HG03045 (cell line): Measurements from ENCODE around the gene UBL5.
A peak's percentile ranks its signal among the peaks of the same experiment; 100 is the strongest.
"Not testable (repeated sequence)": the region's sequence is repeated elsewhere in the genome, so short reads cannot be mapped to it uniquely, and the experiment has no call there.

Source experiments
- ATAC-seq: cut with Tn5 transposase; IDR thresholded peaks from one replicate; pipeline ENCODE4 v1.9.1; 2021; ENCODE audit warnings: mild to moderate bottlenecking, moderate library complexity; ENCODE audit not compliant: unreplicated experiment

Gene UBL5

DNA sequence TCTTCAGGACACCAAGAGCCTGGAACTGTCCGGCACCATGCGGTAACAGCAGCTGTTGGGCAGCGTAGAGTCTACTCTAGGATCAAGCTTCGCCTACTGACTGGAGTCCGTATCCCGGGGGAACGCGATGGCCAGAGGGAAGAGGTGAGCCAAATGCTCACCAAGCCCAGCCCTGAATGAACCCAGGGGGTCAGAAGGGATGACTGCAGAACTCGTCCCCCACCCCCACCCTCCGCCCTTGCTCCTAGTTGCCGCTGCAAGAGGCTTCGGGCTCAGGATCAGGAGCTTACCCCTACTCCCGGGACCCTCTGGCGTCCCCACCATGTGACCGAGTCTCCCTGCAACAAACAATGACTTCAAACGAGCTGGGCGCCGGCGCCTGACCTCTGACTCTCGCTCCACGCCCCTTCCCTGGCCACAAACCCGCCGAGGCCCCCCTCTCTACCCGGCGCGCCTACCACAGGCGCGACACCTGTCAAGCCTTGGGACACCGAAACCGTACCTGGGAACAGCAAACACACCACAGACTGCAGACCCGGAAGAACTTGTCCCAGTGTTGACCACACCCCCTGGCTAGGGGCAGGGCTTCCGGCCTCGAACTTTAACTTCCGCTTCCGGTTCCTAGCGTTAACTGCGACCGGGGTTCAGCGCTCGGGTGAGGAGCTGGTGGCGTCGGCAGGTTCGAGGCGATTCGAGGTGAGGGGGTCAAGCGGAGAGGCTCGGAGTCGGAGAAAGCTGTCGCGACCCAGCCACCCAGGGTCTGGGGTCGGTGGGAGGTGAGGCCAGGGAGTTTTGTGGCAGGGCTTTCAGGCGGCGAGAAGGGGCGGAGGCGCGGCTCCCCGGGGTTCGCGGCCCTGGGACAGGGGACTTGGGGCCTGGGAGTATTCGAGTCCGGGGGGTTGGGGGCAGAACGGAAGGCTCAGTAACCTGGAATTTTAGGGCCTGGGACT is at the start of gene UBL5:
UBL5 (plus strand) TSS at position 630 of the 950 bp plus-strand sequence. CDS start 420 bp downstream, outside the sequence.
- peak; percentile 90 for ATAC-seq

DNA sequence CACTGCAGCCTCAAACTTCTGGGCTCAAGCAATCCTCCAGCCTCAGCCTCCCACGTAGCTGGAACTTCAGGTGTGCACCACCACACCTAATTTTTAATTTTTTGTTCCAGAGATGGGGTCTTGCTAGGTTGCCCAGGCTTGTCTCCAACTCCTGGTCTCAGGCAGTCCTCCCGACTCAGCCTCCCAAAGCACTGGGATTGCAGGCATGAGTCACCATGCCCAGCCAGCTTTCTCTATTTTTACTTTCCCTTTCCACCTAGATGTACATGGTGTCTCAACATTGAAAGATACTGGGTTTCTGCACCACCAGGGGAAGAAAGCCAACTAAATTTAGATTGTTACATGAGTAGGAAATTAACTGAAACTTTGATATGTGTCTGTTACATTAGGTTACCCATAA is 45.4 kb upstream of the UBL5 start:
- ATAC-seq: no peak

DNA sequence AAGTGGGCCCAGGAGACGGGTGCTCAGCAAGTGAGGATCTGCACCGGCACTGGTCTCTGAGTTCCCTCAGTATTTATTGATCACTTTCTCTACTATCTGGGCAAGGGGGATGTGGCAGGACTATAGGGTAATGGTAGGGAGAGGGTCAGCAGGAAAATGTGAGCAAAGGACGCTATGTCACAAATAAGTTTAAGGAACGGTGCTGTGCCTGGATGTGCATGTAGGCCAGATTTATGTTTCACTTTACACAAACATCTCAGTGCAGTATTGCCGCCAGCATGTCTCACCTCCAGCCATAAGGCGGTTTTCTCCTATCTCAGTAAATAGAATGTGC is 43.6 kb upstream of the UBL5 start:
- ATAC-seq: not testable (repeated sequence)

DNA sequence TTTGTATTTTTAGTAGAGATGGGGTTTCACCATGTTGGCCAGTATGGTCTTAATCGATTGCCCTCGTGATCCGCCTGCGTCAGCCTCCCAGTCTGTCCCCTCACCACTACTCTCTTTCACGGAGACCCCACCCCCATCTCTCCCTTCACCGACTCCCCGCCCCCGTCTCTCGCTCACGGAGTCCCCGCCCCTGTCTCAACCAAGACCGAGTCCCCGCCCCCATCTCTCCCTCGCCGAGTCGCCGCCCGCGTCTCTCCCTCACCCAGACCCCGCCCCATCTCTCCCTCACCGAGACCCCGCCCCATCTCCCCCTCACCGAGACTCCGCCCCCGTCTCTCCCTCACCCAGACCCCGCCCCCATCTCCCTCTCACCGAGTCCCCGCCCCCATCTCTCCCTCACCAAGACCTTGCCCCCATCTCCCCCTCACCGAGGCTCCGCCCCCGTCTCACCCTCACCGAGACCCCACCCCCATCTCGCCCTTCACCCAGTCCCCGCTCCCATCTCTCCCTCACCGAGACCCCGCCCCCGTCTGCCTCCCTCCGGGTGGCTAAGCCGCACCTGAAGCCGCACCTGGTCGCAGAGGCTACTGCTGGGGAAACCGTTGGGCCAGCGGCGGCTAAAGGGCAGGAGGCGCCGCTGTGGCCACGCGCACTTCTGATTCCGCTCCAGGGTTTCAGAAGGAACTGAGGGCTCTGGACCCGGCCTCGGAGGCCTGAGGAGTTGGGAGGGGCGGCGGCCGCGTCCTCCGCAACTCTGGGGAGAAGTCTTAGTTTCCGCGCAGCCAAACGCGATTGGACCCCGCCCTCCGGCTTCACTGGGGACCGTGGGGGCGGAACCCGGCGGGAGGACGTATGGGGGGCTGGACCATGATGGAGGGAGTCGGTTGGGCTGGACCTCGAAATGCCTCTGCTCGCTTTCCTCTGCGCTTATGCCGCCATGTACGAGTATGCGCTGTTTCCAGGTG is 42.1 kb upstream of the UBL5 start:
- ATAC-seq: peak; percentile 70

DNA sequence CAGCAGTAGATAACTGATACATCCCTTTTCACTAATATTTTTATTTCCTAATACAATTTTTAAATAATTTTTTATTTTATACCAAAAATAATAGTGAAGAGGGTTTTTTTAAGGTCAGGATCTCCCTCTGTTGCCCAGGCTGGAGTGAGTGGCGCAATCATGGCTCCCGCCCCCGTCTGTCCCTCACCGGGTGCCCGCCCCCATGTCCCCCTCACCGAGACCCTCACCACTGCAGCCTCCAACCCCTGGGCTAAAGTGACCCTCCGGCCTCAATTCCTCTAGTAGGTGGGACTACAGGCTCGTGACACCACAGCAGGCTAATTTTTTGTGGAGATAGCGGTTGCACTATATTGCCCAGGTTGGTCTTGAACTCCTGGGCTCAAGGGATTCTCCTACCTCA is 41.4 kb upstream of the UBL5 start:
- ATAC-seq: no peak

DNA sequence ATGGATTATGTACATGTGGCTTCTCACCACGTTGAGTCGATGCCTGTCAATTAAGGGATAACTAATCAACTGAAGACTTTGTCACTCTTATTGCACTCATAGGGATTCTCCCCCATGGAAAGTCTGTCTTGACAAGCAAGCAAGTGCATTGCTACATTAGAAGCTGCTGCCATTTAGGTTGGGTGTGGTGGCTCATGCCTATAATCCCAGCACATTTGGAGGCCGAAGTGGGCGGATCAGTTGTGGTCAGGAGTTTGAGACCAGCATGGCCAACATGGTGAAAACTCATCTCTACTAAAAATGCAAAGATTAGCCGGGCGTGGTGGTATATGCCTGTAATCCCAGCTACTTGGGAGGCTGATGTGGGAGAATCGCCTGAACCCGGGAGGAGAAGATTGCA is 40.9 kb upstream of the UBL5 start:
- no peak for ATAC-seq

DNA sequence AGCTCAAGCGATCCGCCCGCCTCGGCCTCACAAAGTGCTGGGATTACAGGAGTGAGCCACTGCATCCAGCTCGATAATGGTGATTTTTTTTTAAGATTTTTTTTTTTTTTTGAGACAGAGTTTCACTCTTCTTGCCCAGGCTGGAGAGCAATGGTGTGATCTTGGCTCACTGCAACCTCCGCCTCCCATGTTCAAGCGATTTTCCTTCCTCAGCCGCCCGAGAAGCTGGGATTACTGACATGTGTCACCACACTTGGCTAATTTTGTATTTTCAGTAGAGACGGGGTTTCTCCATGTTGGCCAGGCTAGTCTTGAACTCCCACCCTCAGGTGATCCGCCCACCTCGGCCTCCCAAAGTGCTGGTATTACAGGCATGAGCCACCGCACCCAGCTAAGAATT is 39.1 kb upstream of the UBL5 start:
- ATAC-seq: not testable (repeated sequence)

DNA sequence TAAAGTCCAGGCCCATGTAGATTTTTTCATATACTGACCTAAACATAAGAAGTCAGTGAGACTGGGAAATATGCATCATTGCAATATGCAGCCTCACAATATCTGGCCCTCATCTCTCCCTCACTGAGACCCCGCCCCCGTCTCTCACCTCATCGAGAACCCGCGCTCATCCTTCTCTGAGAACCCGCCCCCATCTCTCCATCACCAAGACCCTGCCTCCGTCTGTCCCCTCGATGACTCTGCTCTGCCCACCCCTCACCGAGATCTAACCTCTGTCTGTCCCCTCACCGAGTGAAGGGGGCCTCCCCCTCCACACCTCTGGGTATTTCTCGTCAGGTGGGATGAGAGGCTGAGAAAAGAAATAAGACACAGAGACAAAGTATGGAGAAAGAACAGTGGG is 38.7 kb upstream of the UBL5 start:
- ATAC-seq: no peak

DNA sequence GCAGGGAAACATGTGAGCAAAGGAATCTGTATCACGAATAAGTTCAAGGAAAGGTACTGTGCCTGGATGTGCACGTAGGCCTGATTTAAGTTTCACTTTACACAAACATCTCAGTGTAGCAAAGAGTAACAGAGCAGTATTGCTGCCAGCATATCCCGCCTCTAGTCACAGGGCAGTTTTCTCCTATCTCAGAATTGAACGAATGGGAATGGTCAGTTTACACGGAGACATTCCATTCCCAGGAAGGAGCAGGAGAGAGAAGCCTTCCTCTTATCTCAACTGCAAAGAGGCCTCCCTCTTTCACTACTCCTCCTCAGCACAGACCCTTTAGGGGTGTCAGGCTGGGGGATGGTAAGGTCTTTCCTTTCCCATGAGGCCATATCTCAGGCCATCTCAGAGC is 38.1 kb upstream of the UBL5 start:
- ATAC-seq: not testable (repeated sequence)

DNA sequence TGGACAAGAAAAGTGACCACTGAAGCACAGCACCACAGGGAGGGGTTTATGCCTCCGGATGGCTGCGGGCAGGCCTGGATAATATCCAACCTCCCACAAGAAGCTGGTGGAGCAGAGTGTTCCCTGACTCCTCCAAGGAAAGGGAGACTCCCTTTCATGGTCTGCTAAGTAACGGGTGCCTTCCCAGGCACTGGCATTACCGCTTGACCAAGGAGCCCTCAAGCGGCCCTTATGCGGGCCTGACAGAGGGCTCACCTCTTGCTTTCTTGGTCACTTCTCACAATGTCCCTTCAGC is 36.7 kb upstream of the UBL5 start:
- ATAC-seq: not testable (repeated sequence)

DNA sequence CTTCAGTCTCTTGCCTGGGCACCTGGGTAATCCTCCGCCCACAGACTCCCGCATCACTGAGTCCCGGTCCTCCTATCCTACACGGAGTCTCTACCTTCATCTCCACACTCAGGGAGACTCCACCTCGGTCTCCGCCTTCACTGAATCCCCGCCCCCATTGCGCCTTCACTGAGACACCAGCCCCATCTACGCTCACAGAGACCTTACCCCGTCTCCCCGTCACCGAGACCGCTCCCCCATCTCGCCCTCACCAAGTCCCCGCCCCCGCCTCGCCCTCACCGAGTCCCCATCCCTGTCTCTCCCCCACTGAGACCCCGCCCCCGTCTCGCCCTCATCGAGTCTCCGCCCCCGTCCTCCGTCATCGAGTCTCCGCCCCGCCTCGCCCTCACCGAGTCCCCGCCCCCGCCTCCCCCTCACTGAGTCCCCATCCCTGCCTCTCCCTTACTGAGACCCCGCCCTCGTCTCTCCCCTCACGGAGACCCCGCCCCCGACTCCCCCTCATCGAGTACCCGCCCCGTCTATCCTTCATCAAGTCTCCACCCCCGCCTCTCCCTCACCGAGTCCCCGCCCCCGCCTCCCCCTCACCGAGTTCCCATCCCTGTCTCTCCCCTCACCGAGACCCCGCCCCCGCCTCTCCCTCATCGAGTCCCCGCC is 36.0 kb upstream of the UBL5 start:
- no peak for ATAC-seq

DNA sequence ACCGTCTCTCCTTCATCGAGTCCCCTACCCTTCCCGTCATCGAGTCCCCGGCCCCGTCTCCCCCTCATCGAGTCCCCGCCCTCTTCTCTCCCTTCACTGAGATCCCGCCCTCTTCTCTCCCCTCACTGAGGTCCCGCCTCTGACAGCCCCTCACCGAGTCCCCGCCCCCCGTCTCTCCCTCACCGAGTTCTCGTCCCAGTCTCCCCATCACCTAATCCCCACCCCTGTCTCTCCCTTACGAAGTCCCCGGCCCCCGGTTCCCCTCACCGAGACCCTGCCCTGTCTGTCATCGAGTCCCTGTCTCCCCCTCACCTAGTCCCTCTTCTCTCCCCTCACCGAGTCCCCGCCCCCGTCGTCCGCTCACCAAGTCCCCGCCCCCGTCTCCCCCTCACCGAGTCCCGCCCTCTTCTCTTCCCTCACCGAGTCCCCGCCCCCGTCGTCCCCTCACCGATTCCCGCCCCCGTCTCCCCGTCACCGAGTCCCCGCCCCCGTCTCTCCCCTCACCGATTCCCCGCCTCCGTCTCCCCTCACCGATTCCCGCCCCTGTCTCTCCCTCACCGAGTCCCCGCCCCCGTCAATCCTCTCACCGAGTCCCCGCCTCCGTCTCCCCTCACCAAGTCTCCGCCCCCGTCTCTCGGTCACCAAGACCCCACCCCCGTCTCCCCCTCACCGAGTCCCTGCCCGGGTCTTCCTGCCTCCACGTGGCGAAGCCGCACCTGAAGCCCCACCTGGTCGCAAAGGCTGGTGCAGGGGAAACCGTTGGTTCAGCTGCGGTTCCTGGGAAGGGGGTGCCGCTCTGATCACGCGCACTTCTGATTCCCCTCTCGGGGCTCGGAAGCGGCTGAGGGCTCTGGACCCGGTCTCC is 35.3 kb upstream of the UBL5 start:
- ATAC-seq: no peak

DNA sequence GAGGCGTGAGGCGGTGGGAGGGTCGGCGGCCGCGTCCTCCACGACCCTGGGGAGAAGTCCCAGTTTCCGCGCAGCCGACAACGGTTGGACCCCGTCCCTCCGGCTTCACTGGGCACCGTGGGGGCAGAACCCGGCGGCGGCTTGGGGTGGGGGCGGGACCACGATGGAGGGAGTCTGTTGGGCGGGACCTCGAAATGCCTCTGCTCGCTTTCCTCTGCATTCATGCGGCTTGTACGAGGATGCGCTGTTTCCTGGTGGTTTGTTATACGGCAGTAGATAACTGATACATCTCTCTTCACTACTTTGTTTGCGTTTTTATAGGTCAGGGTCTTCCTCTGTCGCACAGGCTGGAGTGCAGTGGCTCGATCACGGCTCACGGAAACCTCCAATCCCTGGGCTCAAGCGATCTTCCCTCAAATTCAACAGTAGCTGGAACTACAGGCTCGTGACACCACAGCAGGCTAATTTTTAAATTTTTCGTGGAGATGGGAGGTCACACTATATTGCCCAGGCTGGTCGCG is 34.6 kb upstream of the UBL5 start:
- no peak for ATAC-seq

DNA sequence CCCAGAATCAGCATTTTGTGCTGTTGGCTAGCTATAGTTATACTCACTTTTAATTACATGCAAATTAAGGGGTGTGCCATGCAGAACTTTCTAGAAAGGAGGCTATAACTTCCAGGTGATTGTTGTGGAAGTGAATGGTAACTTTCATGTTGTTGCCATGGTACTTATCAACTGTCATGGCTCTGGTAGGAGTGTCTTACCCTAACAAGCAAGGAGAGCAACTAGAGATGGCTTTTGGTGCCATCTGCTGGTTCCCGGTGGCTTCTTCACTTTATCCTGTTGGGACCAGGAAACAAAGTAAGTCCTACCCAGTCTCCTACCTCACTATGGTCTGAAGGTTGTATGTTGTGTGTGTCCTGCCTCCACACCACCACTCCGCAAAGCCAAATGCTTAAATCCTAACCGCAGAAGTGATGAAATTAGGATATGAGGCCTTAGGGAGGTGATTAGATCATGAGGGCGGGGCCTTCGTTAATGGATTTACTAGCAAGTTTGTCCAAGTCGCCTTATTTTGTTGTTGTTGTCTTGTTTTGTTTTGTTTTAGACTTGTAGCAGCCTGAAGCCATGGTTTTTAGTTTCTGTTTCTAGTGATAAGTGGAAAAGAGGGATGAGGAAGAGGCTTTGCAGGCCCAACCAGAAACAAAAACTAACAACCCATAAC is 31.5 kb upstream of the UBL5 start:
- no peak for ATAC-seq

DNA sequence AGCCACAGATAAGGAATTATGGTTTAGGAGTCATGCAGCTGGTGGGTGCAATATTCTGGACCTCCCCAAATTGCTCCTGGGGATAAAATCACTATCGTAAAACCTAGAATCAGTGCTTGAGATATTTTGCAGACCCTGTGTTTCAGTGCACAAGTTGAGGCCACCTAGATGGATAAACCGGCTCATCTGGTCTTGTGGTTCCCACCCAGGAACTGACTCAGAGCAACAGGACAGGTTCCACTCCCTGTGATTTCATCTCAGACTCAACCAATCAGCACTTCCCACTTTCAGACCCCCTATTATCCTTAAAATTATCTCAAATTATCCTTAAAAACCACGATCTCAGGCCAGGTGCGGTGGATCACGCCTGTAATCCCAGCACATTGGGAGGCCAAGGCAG is 29.8 kb upstream of the UBL5 start:
- ATAC-seq: no peak

DNA sequence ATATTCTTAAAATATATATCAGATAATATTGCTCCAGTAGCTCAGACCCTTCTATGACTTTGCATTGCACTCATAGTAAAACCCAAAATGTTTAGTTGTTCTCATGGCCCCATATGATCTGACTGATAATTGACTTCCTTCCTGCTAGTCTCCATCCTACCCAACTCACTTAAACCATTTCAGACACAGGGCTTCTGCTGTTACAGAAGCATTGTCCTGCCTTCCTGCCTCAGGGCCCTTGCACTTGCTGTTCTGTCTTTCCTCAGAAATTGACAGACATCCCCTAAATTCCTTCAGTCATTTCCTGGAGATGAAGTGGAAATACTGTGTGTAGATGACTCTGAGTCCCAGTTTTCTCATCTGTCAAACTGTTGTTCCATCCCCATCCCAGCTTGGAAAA is 28.6 kb upstream of the UBL5 start:
- no peak for ATAC-seq

DNA sequence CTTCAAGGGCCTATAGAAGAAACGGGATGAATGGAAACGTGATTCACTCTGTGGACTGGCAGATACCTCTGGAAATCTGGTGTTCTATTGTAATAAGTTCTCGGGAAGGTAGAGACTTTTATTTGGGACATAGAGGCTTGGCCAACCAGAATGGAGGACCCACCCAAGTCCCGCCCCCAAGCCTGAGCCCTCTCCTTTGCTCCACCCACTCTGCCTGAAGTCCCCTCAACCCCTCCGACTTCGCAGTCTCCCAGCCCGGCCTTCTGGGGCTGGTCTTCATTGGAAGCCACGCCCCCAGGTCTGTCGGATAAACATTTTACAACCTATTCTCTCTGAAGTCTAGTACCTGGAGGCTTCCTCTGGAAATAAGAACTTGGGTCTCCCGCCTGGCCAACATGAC is 25.7 kb upstream of the UBL5 start:
- ATAC-seq: no peak

DNA sequence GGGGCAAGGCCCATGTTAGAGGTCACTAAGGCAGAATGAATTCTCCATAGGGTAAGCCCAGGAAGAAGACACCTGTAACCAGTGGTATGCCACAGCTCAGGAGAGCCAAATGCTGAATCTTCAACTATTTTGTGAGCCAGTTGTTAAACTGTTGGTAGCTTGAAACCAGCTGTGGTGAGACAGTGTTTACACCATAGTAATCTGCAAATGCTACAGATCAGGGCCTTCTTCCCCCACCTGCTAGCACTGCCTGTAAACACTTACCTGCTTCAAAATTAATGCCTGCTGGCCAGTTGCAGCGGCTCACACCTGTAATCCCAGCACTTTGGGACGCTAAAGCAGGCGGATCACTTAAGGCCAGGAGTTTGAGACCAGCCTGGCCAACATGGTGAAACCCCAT is 20.9 kb upstream of the UBL5 start:
- ATAC-seq: no peak
